CD4-positive, alpha-beta T cell treated with Interleukin-17A for 4 hours (primary cell): ENCODE data around the gene EML4.
"Not testable (repeated sequence)": the region's sequence is repeated elsewhere in the genome, so short reads cannot be mapped to it uniquely, and the experiment has no call there.

ENCODE experiments used
- DNase-seq: peaks from one replicate; pipeline ENCODE4 v3.0.0-alpha.2; 2020; ENCODE audit warnings: mixed read lengths

The EML4 gene

DNA sequence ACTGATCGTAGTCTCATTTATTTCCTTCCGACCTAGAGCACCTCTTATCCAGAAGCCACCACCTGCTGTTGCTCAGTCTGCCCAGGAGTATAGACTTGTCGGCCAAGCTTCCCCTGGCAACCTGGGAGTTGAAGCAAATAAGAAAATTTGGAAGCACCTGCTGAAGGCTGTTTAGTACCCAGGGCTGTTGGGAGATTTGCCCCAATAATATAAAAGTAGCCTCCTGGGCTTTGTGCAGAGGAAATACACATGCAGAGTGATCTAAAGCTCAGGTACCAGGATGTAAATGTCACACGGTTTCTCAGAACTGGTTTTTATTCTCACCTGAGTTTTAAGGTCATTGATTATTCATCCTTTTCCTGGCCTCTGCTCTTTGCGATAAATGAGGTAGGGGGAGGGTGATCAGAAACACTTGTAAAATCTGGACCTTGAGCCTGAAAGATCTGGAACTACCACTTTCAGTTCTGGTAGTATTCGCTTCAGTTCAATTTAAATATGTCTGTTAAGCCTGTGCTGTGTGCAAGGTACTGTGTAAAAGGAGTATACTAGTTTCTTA is 192.7 kb downstream of the EML4 start:
- DNase-seq: no peak

DNA sequence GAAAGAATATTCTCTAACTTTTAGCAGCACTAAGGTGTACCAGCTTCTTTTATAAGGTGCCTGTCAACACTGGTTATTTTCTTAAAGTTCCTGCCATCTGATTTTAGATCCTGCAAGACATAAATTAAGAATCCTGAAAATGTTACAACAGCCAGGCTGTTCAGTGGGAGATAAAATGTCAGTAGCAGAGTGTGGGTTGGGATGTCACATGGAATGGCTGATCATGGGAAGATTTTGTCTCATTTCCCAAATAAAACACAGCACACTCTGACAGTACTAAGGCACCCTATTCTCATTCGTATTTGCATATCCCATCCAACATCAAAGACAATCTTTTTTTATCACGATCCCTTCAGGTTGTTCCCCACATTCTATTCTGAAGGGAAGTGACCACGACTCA is 194.3 kb downstream of the EML4 start:
- DNase-seq: no peak

DNA sequence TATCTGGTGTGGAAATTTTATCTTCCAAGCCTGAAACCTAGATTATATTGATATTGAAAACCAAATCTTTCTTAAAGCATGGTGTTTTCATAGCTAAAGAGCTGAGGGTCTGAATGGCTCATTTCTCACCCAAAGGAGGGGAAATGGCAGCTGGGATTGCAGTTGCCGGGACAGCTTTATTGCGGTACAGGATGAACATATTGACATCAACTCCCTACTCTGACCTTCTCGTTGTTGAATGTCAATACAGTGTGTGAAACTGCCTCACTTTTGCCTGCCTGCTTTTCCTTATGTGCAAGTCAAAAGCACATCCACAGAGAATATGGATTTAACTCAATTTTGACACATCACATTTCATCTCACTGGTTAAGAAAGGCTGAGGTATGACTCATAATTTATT is 195.5 kb downstream of the EML4 start:
- DNase-seq: no peak

DNA sequence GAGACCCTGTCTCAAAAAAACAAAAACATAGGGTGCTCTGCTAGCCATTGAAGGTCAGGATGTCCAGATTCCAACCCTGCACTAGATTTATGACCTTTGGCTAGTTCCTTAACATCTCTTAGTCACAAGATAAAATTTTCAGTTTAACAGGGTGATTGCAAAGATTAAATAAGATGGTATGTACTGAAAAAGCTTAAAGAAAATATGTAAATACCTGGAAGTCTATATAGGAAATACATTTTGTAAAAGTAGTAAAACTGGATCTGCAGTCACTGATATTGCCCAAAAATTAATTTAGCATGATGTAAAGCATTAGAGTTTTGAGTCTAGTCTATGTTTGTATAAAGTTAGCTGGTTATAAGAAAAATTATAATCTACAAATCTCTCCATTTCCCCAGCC is 197.3 kb downstream of the EML4 start:
- DNase-seq: no peak

DNA sequence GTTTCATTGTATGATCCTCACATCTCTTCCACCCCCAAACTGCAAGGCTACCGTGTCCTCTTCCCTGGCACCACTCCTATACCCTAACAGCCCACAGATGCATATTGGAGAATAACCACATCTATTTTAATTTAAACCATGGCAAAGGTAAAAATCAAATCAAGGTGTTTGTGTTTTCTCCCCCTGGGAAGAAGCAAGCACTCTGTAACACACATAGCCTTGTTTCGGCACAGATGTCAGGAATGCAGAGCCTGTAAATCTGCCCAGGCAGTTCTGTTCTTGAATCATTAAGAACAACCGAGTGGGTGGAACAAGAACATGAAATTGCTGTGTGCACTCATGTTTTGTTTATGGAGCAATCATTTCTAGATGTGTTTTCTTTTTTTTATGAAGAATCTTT is 198.7 kb downstream of the EML4 start:
- no peak for DNase-seq

DNA sequence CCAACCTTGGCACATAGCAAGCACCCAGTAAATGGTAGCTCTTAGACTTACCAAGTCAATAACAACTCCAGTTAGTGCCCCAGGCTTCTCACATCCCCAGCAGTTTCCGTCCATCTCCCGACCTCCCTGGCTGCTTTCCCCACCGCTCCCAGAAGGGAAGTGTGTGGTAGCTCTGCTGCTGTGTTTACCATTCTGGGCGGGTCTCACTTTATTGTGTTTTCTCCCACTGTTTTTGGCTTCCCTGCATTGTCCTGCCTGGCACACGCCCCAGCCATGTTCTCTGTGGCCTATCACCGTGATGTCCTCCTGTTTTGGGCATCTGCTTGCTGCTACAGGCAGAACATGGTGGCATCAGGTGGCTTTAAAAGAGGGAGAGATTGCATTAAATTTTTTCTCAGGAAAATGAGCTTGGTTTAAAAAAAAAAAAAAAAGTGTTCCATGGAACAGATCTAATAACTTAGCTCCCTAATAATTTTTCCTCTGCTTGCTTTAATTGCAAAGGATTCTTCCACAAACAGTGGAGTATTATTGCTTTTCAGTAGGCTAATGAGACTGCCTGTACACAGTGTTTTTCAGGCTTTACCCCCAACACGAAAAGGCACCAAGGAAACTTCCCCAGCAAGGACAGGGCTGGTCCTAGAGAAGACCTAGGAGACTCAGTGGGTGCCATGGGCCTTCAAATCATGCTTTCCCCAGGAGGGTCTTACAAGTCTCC is 199.8 kb downstream of the EML4 start:
- DNase-seq: no peak

DNA sequence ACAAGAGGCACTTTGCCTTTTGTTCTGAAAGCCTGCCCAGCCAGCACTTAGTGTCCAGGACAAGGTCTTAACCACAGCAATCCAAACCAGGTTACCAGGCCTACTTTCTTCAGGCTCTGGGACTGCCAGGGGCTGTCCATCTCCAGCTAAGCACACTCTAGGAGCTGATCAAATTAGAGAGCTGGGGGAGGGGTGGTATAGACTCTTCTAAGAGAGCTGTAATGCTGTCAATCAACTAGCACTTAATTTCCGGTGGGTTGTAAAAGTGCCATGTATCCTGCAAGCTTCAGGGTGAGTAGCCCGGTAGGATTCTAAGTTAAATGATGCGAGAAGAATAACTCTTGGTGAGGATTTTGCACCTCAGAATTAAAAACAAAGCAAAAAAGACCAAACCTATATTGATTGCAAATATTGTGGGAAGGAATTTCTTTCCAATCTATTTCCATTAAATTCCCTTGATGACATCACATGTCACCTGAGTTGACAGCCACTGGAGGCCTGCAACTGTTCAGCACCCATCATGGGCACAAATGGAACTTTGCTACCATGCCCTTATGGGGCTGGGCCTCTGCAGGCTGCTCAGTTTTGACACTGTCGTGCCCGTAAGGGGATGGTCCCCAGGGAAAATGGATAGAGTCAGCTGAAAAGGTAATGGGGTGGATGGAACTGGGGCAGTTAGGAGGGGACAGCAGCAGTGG is 200.5 kb downstream of the EML4 start:
- no peak for DNase-seq

DNA sequence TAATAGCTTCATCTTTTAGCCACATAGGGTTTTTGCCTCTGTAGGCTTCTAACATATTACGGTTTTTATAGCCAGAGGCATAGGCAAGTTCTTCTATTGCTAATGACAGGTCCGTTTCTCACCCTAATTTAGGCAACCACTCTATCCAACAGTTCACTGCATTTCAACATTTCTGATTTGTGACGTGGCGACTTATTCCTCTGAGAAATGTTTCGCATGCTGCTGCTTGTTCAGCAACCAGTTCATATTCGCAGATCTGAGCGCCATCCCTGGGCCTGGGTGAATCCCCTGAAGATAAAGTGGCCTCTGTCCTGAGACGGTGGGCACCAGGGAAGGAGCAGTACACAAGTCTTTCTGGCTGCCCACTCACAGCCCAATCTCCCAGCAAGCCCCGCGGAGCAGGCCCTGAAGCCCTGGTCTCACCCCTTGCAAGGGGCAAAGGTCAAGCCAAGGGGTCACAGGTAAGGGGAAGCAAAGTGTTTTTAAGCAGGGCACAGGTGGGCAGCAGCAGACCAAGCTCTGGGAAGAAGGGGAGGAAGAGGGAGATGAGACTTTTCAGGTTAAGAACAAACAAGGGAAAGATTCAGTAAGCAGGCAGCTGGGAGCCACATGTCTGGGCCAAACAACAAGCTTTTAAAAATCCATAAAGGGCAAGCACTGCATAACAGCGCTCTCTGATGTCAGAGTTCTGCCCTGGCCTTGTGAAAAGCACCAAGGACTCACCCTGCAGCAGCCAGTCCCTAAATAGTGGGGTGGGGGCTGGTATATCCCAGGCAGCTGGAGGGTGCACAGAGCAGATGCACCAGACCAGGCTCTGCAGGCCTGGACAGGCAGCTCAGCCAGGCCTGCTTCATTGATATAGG is 202.7 kb downstream of the EML4 start:
- no peak for DNase-seq

DNA sequence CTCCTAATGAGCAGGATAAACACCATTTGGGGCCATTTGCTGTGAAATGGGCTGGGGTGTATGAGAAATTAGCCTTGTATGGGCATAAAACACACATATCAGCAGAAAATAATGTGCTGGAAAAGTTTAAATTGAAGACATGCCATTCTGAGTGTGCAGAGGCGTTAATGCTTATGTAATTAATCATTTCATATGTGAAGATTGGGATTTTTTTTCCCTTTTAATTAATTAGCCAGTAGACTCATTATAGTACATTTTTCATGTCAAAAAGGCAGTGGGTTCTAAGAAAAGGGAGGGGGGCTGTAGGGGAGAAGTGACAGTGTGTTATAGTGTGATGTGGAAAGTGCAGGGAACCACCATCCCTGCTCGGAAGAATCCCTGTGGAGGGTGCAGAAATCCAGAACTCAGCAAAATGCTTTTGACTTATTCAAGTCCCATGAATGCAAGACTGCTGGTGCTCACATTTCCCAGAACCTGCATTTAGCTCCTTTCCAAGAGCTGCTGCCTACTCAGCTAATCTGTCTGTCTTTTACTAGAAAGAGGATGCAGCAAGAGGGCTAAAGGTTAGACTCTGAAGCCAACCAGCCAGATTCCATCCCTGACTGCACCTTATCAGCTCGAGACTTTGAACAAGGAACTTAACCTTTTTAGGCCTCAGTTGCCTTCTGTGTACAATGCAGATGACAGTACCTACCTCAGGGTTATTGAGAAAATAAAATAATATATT is 203.5 kb downstream of the EML4 start:
- DNase-seq: no peak

DNA sequence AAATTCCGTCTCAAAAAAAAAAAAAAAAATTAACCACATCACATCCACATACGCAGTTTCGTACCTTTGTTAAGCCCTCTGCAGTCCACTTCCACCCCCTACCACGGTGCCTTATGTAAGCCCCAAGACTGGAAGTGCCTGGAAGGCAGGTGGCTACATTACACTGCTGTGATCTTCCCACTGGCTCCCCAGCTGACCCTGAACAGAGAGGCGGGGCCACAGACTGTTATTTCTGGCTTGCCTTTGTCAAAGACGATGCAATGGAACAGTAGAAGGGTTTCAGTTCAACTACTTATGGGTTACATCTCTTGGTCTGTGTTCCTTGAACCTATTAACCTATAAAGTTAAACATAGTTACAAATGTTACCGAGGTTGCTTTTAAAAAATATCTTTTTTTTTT is 207.6 kb downstream of the EML4 start:
- DNase-seq: no peak

DNA sequence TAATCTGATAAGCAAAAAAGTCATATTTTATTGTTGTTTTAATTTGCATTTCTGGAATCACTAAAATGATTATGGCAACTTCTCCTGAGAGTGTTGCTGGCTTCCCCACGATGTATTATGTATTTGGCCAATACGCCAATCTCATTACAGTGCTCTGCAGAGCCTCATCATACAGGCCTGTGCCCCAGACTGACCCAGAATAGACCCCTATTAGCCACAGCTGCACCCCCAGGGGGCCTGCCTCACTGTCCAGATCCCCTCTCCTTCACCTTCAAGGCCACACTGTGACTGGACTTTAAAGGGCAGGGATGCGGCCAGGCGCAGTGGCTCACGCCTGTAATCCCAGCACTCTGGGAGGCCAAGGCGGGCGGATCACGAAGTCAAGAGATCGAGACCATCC is 209.3 kb downstream of the EML4 start:
- DNase-seq: no peak

DNA sequence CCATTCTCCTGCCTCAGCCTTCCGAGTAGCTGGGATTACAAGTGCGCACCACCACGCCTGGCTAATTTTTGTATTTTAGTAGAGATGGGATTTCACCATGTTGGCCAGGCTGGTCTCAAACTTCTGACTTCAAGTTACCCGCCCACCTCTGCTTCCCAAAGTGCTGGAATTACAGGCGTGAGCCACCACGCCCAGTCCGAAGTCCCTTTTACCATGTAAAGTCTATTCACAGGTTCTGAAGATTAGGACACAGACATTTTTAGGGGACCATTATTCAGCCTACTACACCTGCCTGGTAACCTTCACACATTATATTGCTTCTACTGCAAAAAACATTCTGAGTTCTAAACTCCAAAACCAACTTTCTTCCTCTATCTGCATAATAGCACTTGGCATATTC is 210.9 kb downstream of the EML4 start:
- DNase-seq: not testable (repeated sequence)

DNA sequence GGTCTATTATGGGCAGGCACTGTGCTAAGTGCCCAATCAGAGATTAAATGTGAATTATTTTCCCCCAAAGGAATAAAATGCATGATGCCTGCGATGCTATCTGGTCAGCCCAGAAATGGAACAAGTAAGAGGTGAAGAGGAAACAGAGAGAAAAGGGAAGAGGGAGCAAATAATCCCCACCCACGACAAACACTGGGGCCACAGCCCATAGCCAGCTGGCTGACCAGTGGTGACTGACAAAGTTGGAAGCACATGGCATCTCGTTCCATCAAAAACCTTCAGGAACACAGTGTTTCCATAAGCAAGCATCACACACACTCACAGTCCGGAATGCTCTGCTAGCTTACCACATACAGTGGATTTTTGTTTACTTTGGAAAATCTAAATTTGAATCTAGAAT is 213.0 kb downstream of the EML4 start:
- DNase-seq: no peak
